ENCODE data around the gene SELENOO. TPM values are rescaled to one million over a fixed set of nuclear protein-coding genes. Genes with fewer than 3 reads are reported as not detected.
A peak's percentile ranks its signal among the peaks of the same experiment; 100 is the strongest.

The SELENOO gene
- total and polyA plus RNA-seq, 4 experiments from 2014 or later = 2.0 to 34.8 (median 20.2) TPM

DNA sequence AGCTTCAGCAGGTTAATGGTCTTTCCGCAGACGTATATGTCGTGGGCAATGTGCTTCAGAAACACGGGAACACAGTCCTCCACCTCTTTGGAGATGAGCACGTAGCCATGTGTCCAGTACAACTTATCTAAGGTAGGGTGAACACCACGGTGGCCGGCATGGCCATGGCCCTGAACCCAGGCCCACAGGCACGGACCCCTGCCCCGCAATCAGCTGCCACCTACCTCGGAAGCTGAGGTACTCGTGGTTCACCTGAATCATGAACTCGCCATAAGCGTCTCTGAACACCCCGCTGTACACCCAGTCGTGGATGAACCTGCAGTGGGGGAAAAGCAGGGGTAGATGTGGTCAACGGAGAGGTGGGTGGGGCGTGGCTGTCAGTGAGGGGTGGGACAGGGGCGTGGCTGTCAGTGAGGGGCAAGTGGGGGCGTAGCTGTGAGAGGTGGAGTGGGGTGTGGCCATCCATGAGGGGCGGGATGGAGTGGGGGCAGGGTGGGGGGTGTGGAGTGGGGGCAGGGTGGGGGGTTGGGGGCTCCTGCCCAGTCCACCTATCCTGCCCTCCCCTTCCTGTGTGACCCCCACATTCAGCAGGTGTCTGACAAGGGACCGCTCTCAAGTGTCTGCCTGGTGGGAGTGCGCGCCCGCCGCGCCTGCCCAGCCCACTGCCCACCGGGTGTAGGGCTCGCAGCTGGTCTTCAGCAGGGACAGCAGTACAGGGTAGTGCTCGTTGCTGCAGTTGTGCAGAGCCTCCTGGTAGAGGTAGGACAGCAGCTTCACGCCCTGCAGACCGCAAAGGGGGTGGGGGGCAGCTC lies 25.5 kb downstream of the SELENOO start:
- H3K9me3 Mint-ChIP-seq = peaks cover 0 to 3% (median 0%) of the 10 kb centered on the region in 8 donors
- peaks cover 0 to 6% (median 1%) of the 10 kb centered on the region in 4 donors for H3K4me1 Mint-ChIP-seq
- Histone ChIP-seq H3K36me3 (ENCODE audit: insufficient read depth, low read length) (peaks cover 50% of the 10 kb centered on the region), H3K4me3 (ENCODE audit: low read length in 2 of 2) (no peak overlapping the region), H3K4me1 (ENCODE audit: insufficient read depth, low read length) (no peaks in the 10 kb centered on the region), H3K27ac (ENCODE audit: low read depth, low read length) (no peak overlapping the region), H3K9me3 (ENCODE audit: control insufficient read depth in 1 of 2, low read length in 2 of 2) (no peaks in the 10 kb centered on the region), H3K27me3 (ENCODE audit: insufficient read depth, low read length) (no peaks in the 10 kb centered on the region)
- peak in 1 of 5 donors; percentile 16 for DNase-seq
- CTCF ChIA-PET (ENCODE audit: partially characterized antibody) = interaction anchor here (1.4 kb wide), 1 partner anchor 14 kb away, joined by 3 read pairs; no protein-coding TSS in a partner anchor
- no peak overlapping the region for H3K4me3 Mint-ChIP-seq
- H3K27ac Mint-ChIP-seq = peak overlapping the region in 1 of 7 donors; percentile 15
- peaks cover 15 to 49% of the 10 kb centered on the region in 2 donors for H3K36me3 Mint-ChIP-seq
- POLR2A ChIA-PET (ENCODE audit: partially characterized antibody) = no interaction called here
- intact Hi-C loops (cut with micrococcal nuclease) = no loop called here
- H3K27me3 Mint-ChIP-seq = no peaks in the 10 kb centered on the region

DNA sequence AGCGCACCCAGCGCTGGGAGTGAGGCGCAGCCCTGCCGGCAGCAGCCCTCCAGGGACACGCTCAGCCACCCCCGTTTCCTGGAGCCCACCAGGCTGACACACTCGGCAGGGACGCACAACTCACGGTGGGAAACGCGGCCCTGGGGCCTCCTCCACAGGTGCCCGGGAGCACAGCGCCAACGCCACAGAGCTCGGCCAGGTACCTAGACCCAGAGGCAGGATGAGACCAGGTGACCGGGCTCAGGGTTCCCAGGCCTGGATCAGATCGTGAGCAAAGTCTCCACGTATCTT lies 26.0 kb downstream of the SELENOO start:
- H3K9me3 ChIP-seq (ENCODE audit: control insufficient read depth in 1 of 2, low read length in 2 of 2) = no peaks in the 10 kb centered on the region
- intact Hi-C loops (cut with micrococcal nuclease) = no loop called here
- no peaks in the 10 kb centered on the region for H3K27me3 ChIP-seq (ENCODE audit: insufficient read depth, low read length)
- peaks cover 44% of the 10 kb centered on the region for H3K36me3 ChIP-seq (ENCODE audit: insufficient read depth, low read length)
- Mint-ChIP-seq H3K9me3 (peaks cover 0 to 3% (median 0%) of the 10 kb centered on the region in 8 donors), H3K4me3 (no peak overlapping the region), H3K27me3 (no peaks in the 10 kb centered on the region), H3K4me1 (peaks cover 0 to 6% (median 1%) of the 10 kb centered on the region in 4 donors), H3K27ac (no peak overlapping the region), H3K36me3 (peaks cover 15 to 49% of the 10 kb centered on the region in 2 donors)
- H3K27ac ChIP-seq (ENCODE audit: low read depth, low read length) = no peak overlapping the region
- H3K4me3 ChIP-seq (ENCODE audit: low read length in 2 of 2) = no peak overlapping the region
- DNase-seq = no peak
- CTCF ChIA-PET (ENCODE audit: partially characterized antibody) = interaction anchor here (1.4 kb wide), 1 partner anchor 14 kb away, joined by 3 read pairs; no protein-coding TSS in a partner anchor
- POLR2A ChIA-PET (ENCODE audit: partially characterized antibody) = no interaction called here
- no peaks in the 10 kb centered on the region for H3K4me1 ChIP-seq (ENCODE audit: insufficient read depth, low read length)

DNA sequence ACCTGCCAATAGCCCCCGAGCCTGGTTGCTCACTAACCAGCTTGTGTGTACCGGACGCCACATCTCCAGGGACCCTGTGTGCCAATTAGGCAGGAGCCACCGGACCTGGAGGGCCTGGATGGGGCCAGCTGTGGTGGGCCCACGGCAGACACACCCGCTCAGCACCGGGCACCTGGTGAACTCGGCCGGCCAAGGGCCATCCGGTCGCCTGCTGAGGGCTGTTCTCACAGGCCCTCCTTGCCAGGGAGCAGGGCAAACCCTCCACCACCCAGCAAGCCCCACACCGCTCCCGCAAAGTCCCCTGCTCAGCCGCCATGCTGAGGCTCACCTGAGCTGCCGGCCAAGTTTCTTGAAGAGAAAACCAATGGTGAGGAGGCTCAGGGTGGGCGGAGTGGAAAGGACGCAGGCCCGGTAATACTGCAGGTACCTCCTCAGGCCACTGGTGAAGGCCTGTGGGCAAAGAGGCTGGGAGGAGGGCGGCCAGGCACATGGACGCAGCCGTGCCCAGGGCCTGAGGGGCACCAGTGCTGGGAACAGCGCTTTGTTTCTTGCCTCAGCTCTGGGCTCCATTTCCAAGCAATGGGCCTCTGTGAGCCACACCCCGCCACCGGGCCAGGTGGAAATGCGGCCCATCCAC lies 26.9 kb downstream of the SELENOO start:
- no peak overlapping the region for H3K27ac ChIP-seq (ENCODE audit: low read depth, low read length)
- Mint-ChIP-seq H3K4me1 (peaks cover 0 to 6% (median 1%) of the 10 kb centered on the region in 4 donors), H3K4me3 (no peak overlapping the region), H3K27ac (no peak overlapping the region), H3K9me3 (peaks cover 0 to 3% (median 0%) of the 10 kb centered on the region in 8 donors), H3K27me3 (no peaks in the 10 kb centered on the region), H3K36me3 (peaks cover 16 to 41% of the 10 kb centered on the region in 2 donors)
- no peaks in the 10 kb centered on the region for H3K9me3 ChIP-seq (ENCODE audit: control insufficient read depth in 1 of 2, low read length in 2 of 2)
- ChIA-PET POLR2A (ENCODE audit: partially characterized antibody) (interaction anchor here (0.8 kb wide), 1 partner anchor 9 kb away, joined by 3 read pairs; no protein-coding TSS in a partner anchor), CTCF (ENCODE audit: partially characterized antibody) (interaction anchor here (0.6 kb wide), 1 partner anchor 270 kb away, joined by 3 read pairs; no protein-coding TSS in a partner anchor)
- intact Hi-C loops (cut with micrococcal nuclease) = no loop called here
- no peaks in the 10 kb centered on the region for H3K4me1 ChIP-seq (ENCODE audit: insufficient read depth, low read length)
- H3K27me3 ChIP-seq (ENCODE audit: insufficient read depth, low read length) = no peaks in the 10 kb centered on the region
- no peak overlapping the region for H3K4me3 ChIP-seq (ENCODE audit: low read length in 2 of 2)
- peaks cover 40% of the 10 kb centered on the region for H3K36me3 ChIP-seq (ENCODE audit: insufficient read depth, low read length)
- peak in 1 of 5 donors; percentile 18 for DNase-seq

DNA sequence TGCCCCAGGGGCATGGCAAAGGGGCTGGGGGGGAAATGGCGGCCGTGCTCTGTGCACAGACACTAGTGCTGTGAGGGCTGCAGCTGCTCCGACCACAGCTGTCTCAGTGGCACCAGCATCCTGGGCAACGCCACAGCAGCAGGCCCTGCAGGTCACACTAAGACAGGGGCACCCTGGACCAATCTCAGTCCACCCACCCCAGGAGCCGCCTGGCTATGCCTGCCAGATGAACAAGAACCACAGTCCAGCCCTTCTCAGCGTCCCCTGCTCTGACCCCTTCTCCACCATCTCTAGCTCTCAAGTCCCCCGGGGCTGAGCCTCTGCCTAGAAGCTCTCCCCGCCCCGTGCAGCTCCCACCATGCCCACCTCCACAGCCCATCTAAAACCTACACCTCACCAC lies 27.6 kb downstream of the SELENOO start:
- no peak overlapping the region for H3K4me3 Mint-ChIP-seq
- peaks cover 12 to 41% of the 10 kb centered on the region in 2 donors for H3K36me3 Mint-ChIP-seq
- H3K27me3 Mint-ChIP-seq = no peaks in the 10 kb centered on the region
- peaks cover 0 to 6% (median 1%) of the 10 kb centered on the region in 4 donors for H3K4me1 Mint-ChIP-seq
- Histone ChIP-seq H3K36me3 (ENCODE audit: insufficient read depth, low read length) (peaks cover 41% of the 10 kb centered on the region), H3K4me1 (ENCODE audit: insufficient read depth, low read length) (no peaks in the 10 kb centered on the region), H3K4me3 (ENCODE audit: low read length in 2 of 2) (no peak overlapping the region), H3K9me3 (ENCODE audit: control insufficient read depth in 1 of 2, low read length in 2 of 2) (no peaks in the 10 kb centered on the region), H3K27me3 (ENCODE audit: insufficient read depth, low read length) (no peaks in the 10 kb centered on the region), H3K27ac (ENCODE audit: low read depth, low read length) (no peak overlapping the region)
- H3K9me3 Mint-ChIP-seq = peaks cover 0 to 1% (median 0%) of the 10 kb centered on the region in 8 donors
- H3K27ac Mint-ChIP-seq = no peak overlapping the region
- ChIA-PET CTCF (ENCODE audit: partially characterized antibody) (interaction anchor here (0.6 to 1.4 kb wide), 2 partner anchors 12 to 269 kb away, joined by 3 read pairs; no protein-coding TSS in a partner anchor), POLR2A (ENCODE audit: partially characterized antibody) (interaction anchor here (0.8 kb wide), 1 partner anchor 9 kb away, joined by 3 read pairs; no protein-coding TSS in a partner anchor)
- peak in 1 of 5 donors; percentile 13 for DNase-seq
- intact Hi-C loops (cut with micrococcal nuclease) = no loop called here

DNA sequence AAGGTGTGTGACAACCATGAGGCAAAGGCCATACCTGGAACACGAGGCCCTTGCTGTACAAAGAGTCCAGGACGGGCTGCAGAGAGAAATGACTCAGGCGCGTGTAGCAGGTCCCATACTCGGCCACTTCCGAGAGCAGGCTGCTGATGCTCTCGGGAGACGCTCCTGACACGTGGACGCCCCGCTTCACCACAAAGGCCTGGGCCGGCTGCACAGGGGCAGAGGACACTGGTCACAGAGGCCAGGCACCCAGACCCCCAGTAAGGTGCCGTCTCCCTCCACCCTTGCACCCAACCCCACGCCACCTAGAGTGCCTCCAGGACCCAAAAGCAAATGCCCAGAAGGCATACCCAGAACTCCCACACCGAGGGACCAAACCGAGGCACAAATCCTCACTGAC lies 28.6 kb downstream of the SELENOO start:
- Mint-ChIP-seq H3K27ac (no peak overlapping the region), H3K27me3 (no peaks in the 10 kb centered on the region), H3K4me1 (peaks cover 0 to 8% (median 6%) of the 10 kb centered on the region in 4 donors), H3K9me3 (peaks cover 0 to 1% (median 0%) of the 10 kb centered on the region in 8 donors), H3K36me3 (peaks cover 12 to 39% of the 10 kb centered on the region in 2 donors), H3K4me3 (no peak overlapping the region)
- Histone ChIP-seq H3K4me1 (ENCODE audit: insufficient read depth, low read length) (no peaks in the 10 kb centered on the region), H3K36me3 (ENCODE audit: insufficient read depth, low read length) (peaks cover 35% of the 10 kb centered on the region), H3K4me3 (ENCODE audit: low read length in 2 of 2) (no peak overlapping the region), H3K9me3 (ENCODE audit: control insufficient read depth in 1 of 2, low read length in 2 of 2) (no peaks in the 10 kb centered on the region), H3K27ac (ENCODE audit: low read depth, low read length) (no peak overlapping the region), H3K27me3 (ENCODE audit: insufficient read depth, low read length) (no peaks in the 10 kb centered on the region)
- intact Hi-C loops (cut with micrococcal nuclease) = no loop called here
- DNase-seq = peak in 1 of 5 donors; percentile 15
- CTCF ChIA-PET (ENCODE audit: partially characterized antibody) = interaction anchor here (1.4 kb wide), 1 partner anchor 11 kb away, joined by 3 read pairs; no protein-coding TSS in a partner anchor
- POLR2A ChIA-PET (ENCODE audit: partially characterized antibody) = no interaction called here

DNA sequence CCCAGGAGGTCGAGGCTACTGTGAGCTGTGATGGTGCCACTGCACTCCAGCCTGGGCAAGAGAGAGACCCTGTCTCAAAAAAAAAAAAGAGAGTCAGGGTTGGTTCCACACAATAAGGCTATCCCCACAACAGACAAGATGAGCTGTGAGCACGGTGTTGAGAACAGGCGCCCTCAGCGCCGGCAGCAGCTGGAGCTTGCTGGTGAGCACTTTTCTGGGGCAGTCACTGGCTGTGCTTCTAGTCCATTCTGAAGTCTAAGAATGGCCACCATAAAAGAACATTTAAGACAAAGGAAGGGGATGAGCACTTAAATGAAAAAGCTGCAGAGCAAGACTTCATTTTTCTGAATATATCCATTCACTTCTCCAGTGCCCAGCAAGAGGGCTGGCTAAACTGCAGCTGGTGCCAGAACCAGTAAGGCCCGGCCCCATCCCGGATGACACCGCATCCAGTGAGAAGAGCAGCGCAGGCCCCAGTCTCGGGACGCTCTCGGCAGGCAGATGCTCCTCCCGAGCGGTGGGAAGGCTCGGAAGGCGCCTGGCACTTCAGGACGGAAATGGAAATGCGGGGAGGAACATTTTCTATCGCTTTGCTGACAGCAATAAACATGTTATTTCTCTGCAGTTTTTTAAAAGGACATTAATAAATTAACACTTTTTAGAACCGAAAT lies 31.8 kb downstream of the SELENOO start:
- no peaks in the 10 kb centered on the region for H3K27me3 Mint-ChIP-seq
- H3K27ac Mint-ChIP-seq = no peak overlapping the region
- intact Hi-C loops (cut with micrococcal nuclease) = no loop called here
- H3K4me3 ChIP-seq (ENCODE audit: low read length in 2 of 2) = no peak overlapping the region
- no peaks in the 10 kb centered on the region for H3K27me3 ChIP-seq (ENCODE audit: insufficient read depth, low read length)
- H3K27ac ChIP-seq (ENCODE audit: low read depth, low read length) = no peak overlapping the region
- ChIA-PET CTCF (ENCODE audit: partially characterized antibody) (interaction anchor here (0.6 to 1.4 kb wide), 4 partner anchors 8 to 265 kb away, joined by 3 read pairs; no protein-coding TSS in a partner anchor), POLR2A (ENCODE audit: partially characterized antibody) (interaction anchor here (1.5 to 1.8 kb wide), 2 partner anchors 12 to 293 kb away, joined by 3 to 5 read pairs; partner anchors contain the start of genes SCO2 and TUBGCP6)
- peaks cover 0 to 1% (median 0%) of the 10 kb centered on the region in 8 donors for H3K9me3 Mint-ChIP-seq
- peaks cover 31% of the 10 kb centered on the region for H3K36me3 ChIP-seq (ENCODE audit: insufficient read depth, low read length)
- H3K36me3 Mint-ChIP-seq = peaks cover 15 to 44% of the 10 kb centered on the region in 2 donors
- H3K4me1 Mint-ChIP-seq = peaks cover 15 to 27% (median 20%) of the 10 kb centered on the region in 4 donors
- no peaks in the 10 kb centered on the region for H3K4me1 ChIP-seq (ENCODE audit: insufficient read depth, low read length)
- DNase-seq = no peak
- no peaks in the 10 kb centered on the region for H3K9me3 ChIP-seq (ENCODE audit: control insufficient read depth in 1 of 2, low read length in 2 of 2)
- no peak overlapping the region for H3K4me3 Mint-ChIP-seq

Measured in CD4-positive, alpha-beta memory T cell (primary cell).